Measurements from ENCODE around the gene MEDAG. TPM values are rescaled to one million over a fixed set of nuclear protein-coding genes. Genes with fewer than 3 reads are reported as not detected.
"Not testable (repeated sequence)": the region's sequence is repeated elsewhere in the genome, so short reads cannot be mapped to it uniquely, and the experiment has no call there.

Gene MEDAG
- total RNA-seq, 4 donors from 2014 or later, result 20.3 to 126 (median 31.7) TPM

- WGBS, result 89% methylated on average over 5 of the region's 5 CpGs
- intact Hi-C loops (cut with DNase I), result no loop called here
Observed at GRCh38 chr13:30920162-30920909, 14.3 kb downstream of the MEDAG start.

GRCh38 chr13:30923418-30923817 lies 17.3 kb downstream of the MEDAG start:
- no peaks in the 10 kb centered on the region for H3K27me3 ChIP-seq
- H3K4me1 ChIP-seq, result no peaks in the 10 kb centered on the region
- TF ChIP-seq CTCF (IDR thresholded peaks at IDR 0.05), result no peak
- TF ChIP-seq POLR2AphosphoS5 (IDR thresholded peaks at IDR 0.05), result no peak
- TF ChIP-seq EP300 (IDR thresholded peaks at IDR 0.05), result no peak
- TF ChIP-seq POLR2A (IDR thresholded peaks at IDR 0.05; ENCODE audit: low read depth), result no peak
- no peaks in the 10 kb centered on the region for H3K9me3 ChIP-seq
- intact Hi-C loops (cut with DNase I), result no loop called here
- peak; percentile 70 for DNase-seq (ENCODE audit: extremely low spot score)
- H3K27ac ChIP-seq (replicated peaks in 1 of 4), result no peak overlapping the region
- no peak overlapping the region for H3K4me3 ChIP-seq
- no peaks in the 10 kb centered on the region for H3K36me3 ChIP-seq
- 80% methylated on average over 1 of the region's 1 CpG for WGBS

More at GRCh38 chr13:30920162-30920909, 14.3 kb downstream of the MEDAG start:
- Histone ChIP-seq H3K4me3 (no peak overlapping the region), H3K9me3 (no peaks in the 10 kb centered on the region), H3K27me3 (no peaks in the 10 kb centered on the region), H3K4me1 (no peaks in the 10 kb centered on the region), H3K36me3 (no peaks in the 10 kb centered on the region), H3K27ac (replicated peaks in 1 of 4) (no peak overlapping the region)
- TF ChIP-seq POLR2AphosphoS5 (IDR thresholded peaks at IDR 0.05) (no peak), CTCF (IDR thresholded peaks at IDR 0.05) (no peak), EP300 (IDR thresholded peaks at IDR 0.05) (no peak), POLR2A (IDR thresholded peaks at IDR 0.05; ENCODE audit: low read depth) (no peak)
- DNase-seq (ENCODE audit: extremely low spot score), result peak; percentile 42

GRCh38 chr13:30924721-30925120 lies 18.6 kb downstream of the MEDAG start:
- intact Hi-C loops (cut with DNase I), result no loop called here
- DNase-seq (ENCODE audit: extremely low spot score), result no peak
- no peaks in the 10 kb centered on the region for H3K27me3 ChIP-seq
- TF ChIP-seq CTCF (IDR thresholded peaks at IDR 0.05) (no peak), POLR2A (IDR thresholded peaks at IDR 0.05; ENCODE audit: low read depth) (no peak), POLR2AphosphoS5 (IDR thresholded peaks at IDR 0.05) (no peak), EP300 (IDR thresholded peaks at IDR 0.05) (no peak)
- no peaks in the 10 kb centered on the region for H3K4me1 ChIP-seq
- no peaks in the 10 kb centered on the region for H3K9me3 ChIP-seq
- no peaks in the 10 kb centered on the region for H3K36me3 ChIP-seq
- H3K4me3 ChIP-seq, result no peak overlapping the region
- 92% methylated on average over 2 of the region's 3 CpGs for WGBS
- H3K27ac ChIP-seq (replicated peaks in 1 of 4), result no peak overlapping the region

GRCh38 chr13:30925429-30925828 lies 19.4 kb downstream of the MEDAG start:
- H3K4me1 ChIP-seq, result no peaks in the 10 kb centered on the region
- intact Hi-C loops (cut with DNase I), result no loop called here
- WGBS, result 91% methylated on average over 1 of the region's 1 CpG
- no peak for DNase-seq (ENCODE audit: extremely low spot score)
- no peak overlapping the region for H3K4me3 ChIP-seq
- H3K9me3 ChIP-seq, result no peaks in the 10 kb centered on the region
- H3K27ac ChIP-seq (replicated peaks in 1 of 4), result no peak overlapping the region
- no peaks in the 10 kb centered on the region for H3K27me3 ChIP-seq
- TF ChIP-seq EP300 (IDR thresholded peaks at IDR 0.05) (no peak), POLR2AphosphoS5 (IDR thresholded peaks at IDR 0.05) (no peak), POLR2A (IDR thresholded peaks at IDR 0.05; ENCODE audit: low read depth) (no peak), CTCF (IDR thresholded peaks at IDR 0.05) (no peak)
- no peaks in the 10 kb centered on the region for H3K36me3 ChIP-seq

GRCh38 chr13:30926781-30927180 lies 20.7 kb downstream of the MEDAG start:
- no peaks in the 10 kb centered on the region for H3K9me3 ChIP-seq
- no peak overlapping the region for H3K4me3 ChIP-seq
- TF ChIP-seq POLR2A (IDR thresholded peaks at IDR 0.05; ENCODE audit: low read depth) (no peak), CTCF (IDR thresholded peaks at IDR 0.05) (no peak)
- DNase-seq (ENCODE audit: extremely low spot score), result no peak
- no peaks in the 10 kb centered on the region for H3K27me3 ChIP-seq
- no peaks in the 10 kb centered on the region for H3K4me1 ChIP-seq
- H3K36me3 ChIP-seq, result no peaks in the 10 kb centered on the region
- intact Hi-C loops (cut with DNase I), result no loop called here
- no peak overlapping the region for H3K27ac ChIP-seq (replicated peaks in 1 of 4)
- 90% methylated on average over 3 of the region's 3 CpGs for WGBS

- intact Hi-C loops (cut with DNase I); H3K4me3 ChIP-seq; H3K9me3 ChIP-seq; H3K4me1 ChIP-seq; DNase-seq (ENCODE audit: extremely low spot score); H3K27me3 ChIP-seq; H3K36me3 ChIP-seq; H3K27ac ChIP-seq (replicated peaks in 1 of 4): not testable (repeated sequence)
- 73% methylated on average over 3 of the region's 3 CpGs for WGBS
Observed at GRCh38 chr13:30927188-30927587, 21.1 kb downstream of the MEDAG start.
